ENCODE data around the gene RNF141.

RNF141 gene

GRCh38 chr11:10561043-10561818 is 20.2 kb upstream of the RNF141 start:
- no peak for DNase-seq (ENCODE audit: low read depth)

GRCh38 chr11:10558288-10558687 is 17.3 kb upstream of the RNF141 start:
- DNase-seq (ENCODE audit: low read depth), result no peak

GRCh38 chr11:10556590-10556989 is 15.6 kb upstream of the RNF141 start:
- DNase-seq (ENCODE audit: low read depth), result no peak

GRCh38 chr11:10551845-10552352 is 10.9 kb upstream of the RNF141 start:
- no peak for DNase-seq (ENCODE audit: low read depth)

- no peak for DNase-seq (ENCODE audit: low read depth)
Measured at GRCh38 chr11:10551290-10551592, 10.3 kb upstream of the RNF141 start.

- no peak for DNase-seq (ENCODE audit: low read depth)
Measured at GRCh38 chr11:10550503-10551289, 9.7 kb upstream of the RNF141 start.

GRCh38 chr11:10544491-10545465 is 3.8 kb upstream of the RNF141 start:
- no peak for DNase-seq (ENCODE audit: low read depth)

- no peak for DNase-seq (ENCODE audit: low read depth)
Measured at GRCh38 chr11:10543782-10544181, 2.8 kb upstream of the RNF141 start.

- no peak for DNase-seq (ENCODE audit: low read depth)
Measured at GRCh38 chr11:10542776-10543175, 1.8 kb upstream of the RNF141 start.

GRCh38 chr11:10541561-10541930 is 559 bp upstream of the RNF141 start:
- no peak for DNase-seq (ENCODE audit: low read depth)

- no peak for DNase-seq (ENCODE audit: low read depth)
Measured at GRCh38 chr11:10540546-10540914, 457 bp downstream of the RNF141 start.

- DNase-seq (ENCODE audit: low read depth), result no peak
Measured at GRCh38 chr11:10539339-10539738, 1.6 kb downstream of the RNF141 start.

GRCh38 chr11:10538924-10539323 is 2.1 kb downstream of the RNF141 start:
- no peak for DNase-seq (ENCODE audit: low read depth)

GRCh38 chr11:10537600-10537999 is 3.4 kb downstream of the RNF141 start:
- no peak for DNase-seq (ENCODE audit: low read depth)

- no peak for DNase-seq (ENCODE audit: low read depth)
Measured at GRCh38 chr11:10534316-10534715, 6.7 kb downstream of the RNF141 start.

GRCh38 chr11:10533323-10533722 is 7.7 kb downstream of the RNF141 start:
- DNase-seq (ENCODE audit: low read depth), result no peak

- no peak for DNase-seq (ENCODE audit: low read depth)
Measured at GRCh38 chr11:10532526-10532925, 8.5 kb downstream of the RNF141 start.

GRCh38 chr11:10529279-10529678 is 11.7 kb downstream of the RNF141 start:
- no peak for DNase-seq (ENCODE audit: low read depth)

- DNase-seq (ENCODE audit: low read depth), result no peak
Measured at GRCh38 chr11:10528121-10528520, 12.9 kb downstream of the RNF141 start.

GRCh38 chr11:10526974-10527918 is 13.7 kb downstream of the RNF141 start:
- no peak for DNase-seq (ENCODE audit: low read depth)

- no peak for DNase-seq (ENCODE audit: low read depth)
Measured at GRCh38 chr11:10524471-10524870, 16.5 kb downstream of the RNF141 start.
